RPMI7951 (cell line): ENCODE measurements around the gene TBX4. TPM values are rescaled to one million over a fixed set of nuclear protein-coding genes. Genes with fewer than 3 reads are reported as not detected.

Experiments
- DNase-seq: peaks from one replicate; pipeline ENCODE4 v3.0.0-alpha.2; 2012; ENCODE audit warnings: low read depth
- total RNA-seq: library from RNA; depleted of rRNA; stranded (reverse); fragments of >200 nt; shearing (Covaris generic); gene quantifications from 2 replicates; pipeline ENCODE4 v1.2.3, GENCODE V29; 2014

Gene TBX4
- total RNA-seq, 1 experiment from 2014 or later, result not detected

DNA sequence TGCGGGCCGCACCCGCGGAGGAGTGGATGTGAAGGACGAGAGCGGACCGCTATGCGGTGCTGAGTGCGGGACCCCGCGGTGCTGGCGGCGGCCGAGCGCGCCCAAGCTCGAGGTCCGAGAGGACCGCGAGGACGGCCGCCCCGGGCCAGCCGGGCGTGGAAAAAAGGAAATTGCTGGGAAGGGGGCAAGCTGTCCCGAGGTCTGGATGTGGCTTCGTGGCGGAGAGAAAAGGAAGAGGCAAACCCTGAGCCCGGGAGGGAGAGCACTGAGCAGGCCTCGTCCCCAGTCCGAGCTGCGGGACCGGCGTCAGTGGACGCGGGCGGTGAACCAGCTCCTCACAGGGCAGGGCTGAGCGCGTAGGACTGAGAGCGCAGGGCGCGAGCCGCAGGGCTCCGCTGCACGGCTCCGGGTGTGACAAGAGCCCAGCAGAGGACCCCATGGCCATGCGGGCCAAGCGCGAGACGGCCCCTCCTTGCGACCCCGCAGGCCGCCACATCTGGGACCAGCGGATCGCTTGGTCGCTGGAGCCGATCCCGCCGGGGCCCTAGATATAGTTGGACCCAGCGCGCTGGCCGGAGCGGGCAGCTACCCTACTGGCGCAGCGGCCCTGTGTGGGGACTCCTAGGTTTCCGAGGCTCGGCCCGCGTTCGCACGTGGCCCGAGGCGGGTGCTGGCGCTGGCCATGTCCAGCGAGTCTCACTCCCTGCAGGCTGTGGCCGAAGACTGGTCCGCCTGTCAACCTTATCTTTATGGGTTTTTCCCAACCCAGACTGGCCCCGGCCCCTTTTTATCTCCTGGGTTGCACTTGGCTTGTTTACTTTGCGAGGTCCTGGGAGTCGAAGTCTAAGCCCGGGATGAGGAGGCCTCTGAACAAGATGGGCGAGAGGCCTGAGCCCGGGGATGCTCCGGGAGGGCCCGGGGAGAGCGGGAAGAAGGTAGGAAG lies 2.4 kb downstream of the TBX4 start:
- no peak for DNase-seq

- no peak for DNase-seq
These were observed 3.3 kb downstream of the TBX4 start for GRCh38 chr17:61455324-61456060.

DNA sequence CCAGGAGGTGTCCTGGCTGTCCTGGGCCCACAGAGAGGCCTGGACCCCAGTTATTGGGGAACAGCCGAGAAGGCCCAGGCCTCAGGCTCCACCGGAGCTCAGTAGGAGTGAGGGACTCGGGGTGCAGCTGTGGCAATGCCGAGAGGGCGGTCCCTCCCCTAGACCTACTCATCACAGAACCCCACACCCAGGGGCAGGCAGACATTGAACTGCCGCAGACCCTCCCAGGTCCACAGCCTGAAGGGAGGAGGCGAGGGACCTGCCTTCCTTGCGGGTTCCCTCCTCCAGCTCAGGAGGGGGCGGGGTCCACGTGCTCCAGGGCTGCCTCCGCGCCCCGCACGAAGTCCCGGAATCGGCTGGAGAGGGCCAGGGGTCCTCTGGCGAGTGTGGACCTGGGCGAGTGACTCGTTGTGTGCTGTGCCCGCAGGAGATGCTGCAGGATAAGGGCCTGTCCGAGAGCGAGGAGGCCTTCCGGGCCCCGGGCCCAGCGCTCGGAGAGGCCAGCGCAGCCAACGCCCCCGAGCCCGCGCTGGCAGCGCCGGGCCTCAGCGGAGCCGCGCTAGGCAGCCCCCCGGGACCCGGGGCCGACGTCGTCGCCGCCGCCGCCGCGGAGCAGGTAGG lies 3.9 kb downstream of the TBX4 start:
- no peak for DNase-seq

DNA sequence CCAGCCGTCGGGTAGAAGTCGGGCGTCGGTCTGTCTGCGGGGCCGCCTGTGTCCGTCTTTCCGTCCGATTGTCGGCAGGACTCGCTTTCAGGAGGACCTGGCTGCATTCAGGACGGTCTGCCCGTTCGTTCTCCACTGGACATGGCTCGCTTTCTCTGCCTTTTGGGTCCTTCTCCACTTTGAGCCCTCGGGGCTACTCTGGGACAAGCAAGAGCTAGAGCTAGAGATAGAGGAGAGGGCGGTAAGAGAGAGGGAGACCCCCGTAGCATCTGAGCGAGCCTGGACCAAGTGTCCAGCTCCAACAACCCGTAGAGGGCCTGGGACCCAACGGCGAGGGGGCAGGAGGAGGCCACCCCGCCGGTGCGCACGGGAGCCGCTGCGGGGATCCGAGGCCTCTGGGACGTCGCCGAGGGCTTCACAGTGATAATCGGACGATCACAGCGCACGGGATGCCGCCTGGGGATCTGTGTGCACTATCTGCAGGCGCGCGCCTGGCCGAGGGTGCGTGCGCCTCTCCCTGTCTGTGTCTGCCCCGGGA lies 4.5 kb downstream of the TBX4 start:
- no peak for DNase-seq

- no peak for DNase-seq
These were observed 5.2 kb downstream of the TBX4 start for GRCh38 chr17:61457226-61457983.

DNA sequence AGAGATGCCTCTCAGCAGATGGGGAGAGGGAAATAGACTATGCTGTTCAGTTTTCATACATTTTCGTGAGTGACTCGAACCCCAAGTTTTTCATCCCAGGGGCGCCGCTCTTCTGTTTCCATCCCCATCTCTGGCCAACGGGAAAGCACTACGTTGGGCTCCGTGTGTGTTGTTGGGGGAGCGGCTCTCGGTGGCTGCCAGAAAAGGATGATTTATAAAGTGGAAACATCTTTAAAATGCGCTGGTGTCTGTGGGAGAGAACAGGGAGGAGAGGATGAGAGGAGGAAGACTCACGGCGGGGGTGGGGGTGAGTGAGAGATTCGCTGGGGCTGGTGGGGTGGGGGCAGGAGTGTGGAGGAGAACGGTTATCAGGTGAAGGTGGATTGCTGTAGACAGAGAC lies 5.8 kb downstream of the TBX4 start:
- no peak for DNase-seq

GRCh38 chr17:61458421-61459141 lies 6.4 kb downstream of the TBX4 start:
- no peak for DNase-seq

GRCh38 chr17:61459142-61459809 lies 7.1 kb downstream of the TBX4 start:
- no peak for DNase-seq

DNA sequence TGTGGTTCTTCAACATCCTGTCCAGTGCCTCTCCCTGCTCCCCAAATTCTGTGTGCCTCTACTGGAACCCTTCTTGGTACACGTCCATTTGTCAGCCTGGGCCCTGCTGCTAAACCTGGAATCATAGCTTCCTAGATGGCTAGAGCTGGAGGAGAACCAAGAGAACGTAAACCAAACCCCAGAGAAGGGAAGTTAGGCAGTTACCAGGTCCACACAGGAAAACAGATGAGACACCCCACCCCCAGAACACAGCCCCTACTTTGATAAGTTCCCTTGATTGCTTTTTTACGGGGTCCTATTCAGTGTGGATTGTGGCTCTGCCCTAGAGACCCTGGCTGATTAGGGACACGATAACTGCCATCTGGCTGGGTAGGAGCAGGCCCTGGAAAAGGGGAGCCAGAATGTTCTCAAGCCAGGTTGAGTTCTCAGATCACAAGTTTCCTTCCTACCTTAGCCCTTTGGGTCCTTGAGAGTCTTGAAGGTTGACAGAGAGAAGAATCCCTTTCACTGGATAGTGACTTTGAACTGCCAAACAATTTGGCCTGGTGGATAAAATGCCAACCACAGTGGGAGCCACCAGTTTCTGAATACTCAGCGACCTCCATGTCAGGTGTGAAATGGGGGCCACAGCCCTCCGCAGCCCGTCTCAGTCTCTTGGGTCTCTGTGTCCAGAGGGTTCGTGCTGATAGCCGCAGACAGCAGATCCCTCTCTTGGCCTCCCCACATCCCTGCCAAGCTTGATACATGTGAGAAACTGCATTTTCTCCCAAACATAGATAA lies 7.9 kb downstream of the TBX4 start:
- DNase-seq, result no peak

DNA sequence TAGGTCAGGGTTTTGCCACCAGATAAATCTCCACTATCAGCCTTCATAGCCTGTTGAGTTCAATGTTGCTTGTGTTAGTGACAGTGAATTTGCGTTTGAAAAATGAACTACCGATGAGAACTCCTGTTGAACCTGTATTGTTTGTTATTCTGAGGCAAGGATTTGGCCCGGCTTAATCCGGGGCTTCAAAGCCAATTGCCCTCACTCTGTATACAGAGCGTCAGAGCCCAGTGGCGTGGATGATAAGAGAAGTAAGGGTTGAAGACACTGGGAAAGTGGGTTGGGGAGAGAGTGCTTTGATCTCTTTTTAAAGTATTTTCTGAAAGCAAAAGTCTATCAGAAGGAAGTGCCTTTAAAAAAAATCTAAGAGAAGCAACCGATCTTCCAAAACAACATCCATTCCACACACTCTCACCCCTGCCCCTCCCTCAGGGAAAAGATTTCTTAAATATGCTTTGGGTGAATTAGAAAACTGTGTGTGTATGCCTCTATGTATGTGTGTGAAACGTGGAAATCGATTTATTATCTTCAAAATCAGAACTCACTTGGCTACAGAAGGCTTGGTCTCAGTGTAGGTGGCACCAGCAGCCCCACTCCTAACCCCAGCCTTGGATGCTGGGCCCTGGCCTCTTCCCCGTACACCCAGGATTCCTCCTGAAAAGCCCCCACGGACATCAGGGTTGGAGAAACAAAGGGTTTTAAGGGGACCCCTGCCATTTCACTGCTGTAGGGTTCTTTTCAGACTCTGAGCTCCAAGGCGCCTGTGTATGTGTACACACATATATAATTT lies 8.8 kb downstream of the TBX4 start:
- DNase-seq, result no peak

- no peak for DNase-seq
These were observed 9.4 kb downstream of the TBX4 start for GRCh38 chr17:61461586-61461966.

DNA sequence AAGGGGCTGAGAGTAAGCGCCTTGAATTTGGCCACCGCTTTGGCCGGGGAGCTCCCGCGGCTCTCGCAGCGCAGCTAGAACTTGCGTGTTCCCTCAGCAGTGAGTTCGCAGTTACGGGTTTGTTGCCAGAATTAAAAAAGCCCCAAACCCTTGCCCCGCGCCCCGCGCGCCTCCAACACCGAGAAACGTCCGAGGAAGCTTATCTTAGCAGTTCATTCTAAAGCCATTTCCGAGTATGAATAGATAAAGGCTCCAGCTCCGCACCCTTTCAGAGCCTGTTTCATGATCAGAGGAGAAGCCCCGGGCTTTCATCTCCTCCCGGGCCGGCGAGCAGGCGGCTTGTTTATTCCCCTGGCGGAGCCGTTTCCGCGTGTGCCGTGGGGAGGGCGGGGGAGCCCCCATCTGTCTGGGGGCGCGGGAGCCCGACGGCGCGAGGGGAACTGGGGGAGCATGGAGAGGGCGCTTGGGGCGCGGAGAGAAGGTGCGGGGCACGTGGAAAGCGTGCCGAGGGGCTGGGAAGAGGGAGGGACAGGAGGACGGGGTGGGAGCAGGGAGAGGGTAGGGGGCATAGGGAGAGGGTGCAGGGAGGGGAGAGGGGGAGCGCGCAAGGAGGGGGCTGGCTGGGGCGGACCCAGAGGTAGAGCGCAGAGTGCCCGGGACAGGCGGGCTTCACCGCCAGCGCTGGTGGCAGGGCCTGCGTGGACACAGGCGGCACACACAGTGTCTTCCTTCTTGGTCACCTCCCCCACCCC lies 9.9 kb downstream of the TBX4 start:
- DNase-seq, result no peak

- DNase-seq, result no peak
These were observed 10.6 kb downstream of the TBX4 start for GRCh38 chr17:61462719-61463315.

DNA sequence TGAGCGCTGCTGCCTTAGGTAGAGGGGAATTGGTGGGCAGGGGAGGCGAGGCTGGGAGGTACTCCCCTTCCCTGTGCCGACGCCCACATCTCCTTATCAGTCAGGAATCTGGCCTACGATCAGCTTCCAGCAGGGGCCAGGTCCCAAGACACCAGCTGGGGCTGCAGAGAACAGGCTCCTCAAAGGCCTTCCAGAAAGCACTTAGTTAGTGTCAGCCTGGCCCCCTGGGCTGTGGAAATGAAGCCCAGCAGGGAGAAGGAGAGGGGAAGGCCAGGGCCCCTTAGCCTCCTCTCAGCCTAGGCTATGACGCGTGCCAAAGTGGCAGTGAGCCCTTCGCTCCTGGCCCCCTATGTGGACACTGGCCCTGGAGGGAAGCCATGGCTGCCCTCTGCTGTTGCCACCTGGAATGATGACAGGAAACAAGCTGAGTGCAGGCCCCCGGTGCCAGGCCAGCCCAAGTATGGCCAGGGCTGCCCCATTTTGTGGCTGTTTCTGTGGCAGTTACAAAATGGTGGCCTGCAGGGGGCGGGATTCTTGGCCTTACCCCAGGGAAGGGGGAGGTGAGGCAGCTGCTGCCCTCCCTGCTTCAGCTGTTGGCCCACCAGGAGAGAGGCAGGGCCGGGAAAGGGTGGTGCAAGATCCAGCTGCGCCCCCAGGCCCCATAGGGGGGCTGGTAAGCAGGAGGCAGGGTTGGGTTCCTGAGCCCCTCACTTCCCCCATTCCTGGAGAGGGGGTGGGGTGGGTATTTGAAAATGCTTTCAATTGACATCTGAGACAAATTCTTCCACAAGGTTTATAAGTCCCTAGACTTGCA lies 11.3 kb downstream of the TBX4 start:
- DNase-seq, result no peak

- no peak for DNase-seq
These were observed 12.1 kb downstream of the TBX4 start for GRCh38 chr17:61464130-61464842.

- DNase-seq, result no peak
These were observed 12.6 kb downstream of the TBX4 start for GRCh38 chr17:61464843-61465180.
